GM18505 (cell line): ENCODE results near the gene IFI16.

Source experiments
- ATAC-seq: cut with Tn5 transposase; IDR thresholded peaks from one replicate; pipeline ENCODE4 v1.9.1; 2021; ENCODE audit not compliant: unreplicated experiment
- POLR2A ChIP-seq: IDR thresholded peaks from 4 replicates; pipeline ENCODE4 v1.6.1; 2011; ENCODE audit warnings: borderline replicate concordance; ENCODE audit not compliant: insufficient read depth, insufficient read length; ENCODE audit errors: extremely low read depth

Gene IFI16

DNA sequence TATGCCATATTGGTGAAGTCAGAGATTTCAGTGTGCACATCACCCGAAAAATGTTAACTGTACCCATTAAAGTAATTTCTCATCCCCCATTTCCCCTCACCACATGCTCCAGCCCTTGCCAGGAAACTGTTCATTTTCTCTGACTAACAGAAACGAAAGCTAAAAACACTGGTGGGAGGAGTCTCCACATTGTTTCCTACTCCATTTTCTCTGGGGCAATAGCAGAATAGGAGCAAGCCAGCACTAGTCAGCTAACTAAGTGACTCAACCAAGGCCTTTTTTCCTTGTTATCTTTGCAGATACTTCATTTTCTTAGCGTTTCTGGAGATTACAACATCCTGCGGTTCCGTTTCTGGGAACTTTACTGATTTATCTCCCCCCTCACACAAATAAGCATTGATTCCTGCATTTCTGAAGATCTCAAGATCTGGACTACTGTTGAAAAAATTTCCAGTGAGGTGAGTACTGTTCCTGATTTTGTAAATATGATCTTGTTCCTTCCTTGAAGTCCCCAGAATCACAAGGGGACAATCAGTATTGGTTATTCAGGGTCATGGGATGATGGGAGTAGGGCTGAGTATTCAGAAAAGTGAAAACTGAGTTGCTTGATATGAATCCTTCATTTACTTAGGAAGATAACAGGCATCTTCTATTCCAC lies at the start of gene IFI16:
TSS of gene IFI16 (plus strand) at position 204 of the 658 bp plus-strand sequence. CDS start 4,774 bp downstream, outside the sequence.
- ATAC-seq: peak; percentile 62
- TF ChIP-seq POLR2A: peak; percentile 85

DNA sequence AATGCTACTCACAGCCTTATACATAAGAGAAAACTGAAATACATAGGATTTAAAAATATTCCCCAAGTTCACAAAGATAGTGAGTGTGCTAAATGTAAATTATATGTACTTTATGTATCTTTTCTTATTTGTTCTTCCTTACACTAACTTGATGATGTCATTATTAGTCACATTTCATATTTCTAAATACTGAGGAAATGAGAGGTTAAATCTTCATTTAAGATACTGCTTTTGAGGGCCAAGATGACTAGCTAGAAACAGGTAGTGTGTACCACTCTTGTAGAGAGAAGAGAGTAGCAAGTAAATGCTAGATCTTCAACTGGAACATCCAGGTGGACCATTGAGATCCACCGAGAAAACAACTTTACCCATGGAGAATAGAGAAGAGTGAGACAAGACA lies 48.5 kb upstream of the IFI16 start:
- no peak for TF ChIP-seq POLR2A
- no peak for ATAC-seq

DNA sequence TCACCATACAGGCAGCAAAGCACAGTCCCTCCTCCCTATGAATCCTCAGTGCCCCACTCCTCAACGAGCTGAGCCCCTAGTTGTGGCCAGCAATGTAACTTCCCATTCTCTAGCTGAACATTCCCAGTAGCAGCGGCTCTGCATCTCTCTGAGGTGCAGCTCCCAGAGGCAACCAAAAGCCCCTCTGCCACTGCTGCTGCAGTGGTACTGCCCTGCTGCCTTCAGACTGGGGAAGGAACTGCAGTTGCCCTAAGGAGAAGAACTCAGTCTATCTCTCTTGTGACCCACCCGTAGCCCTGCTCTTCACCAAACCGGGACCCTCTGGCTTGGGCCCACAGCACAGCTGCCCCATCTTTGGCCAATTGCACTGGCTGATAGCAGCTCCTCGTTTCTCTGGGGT lies 46.7 kb upstream of the IFI16 start:
- no peak for ATAC-seq
- TF ChIP-seq POLR2A: no peak

DNA sequence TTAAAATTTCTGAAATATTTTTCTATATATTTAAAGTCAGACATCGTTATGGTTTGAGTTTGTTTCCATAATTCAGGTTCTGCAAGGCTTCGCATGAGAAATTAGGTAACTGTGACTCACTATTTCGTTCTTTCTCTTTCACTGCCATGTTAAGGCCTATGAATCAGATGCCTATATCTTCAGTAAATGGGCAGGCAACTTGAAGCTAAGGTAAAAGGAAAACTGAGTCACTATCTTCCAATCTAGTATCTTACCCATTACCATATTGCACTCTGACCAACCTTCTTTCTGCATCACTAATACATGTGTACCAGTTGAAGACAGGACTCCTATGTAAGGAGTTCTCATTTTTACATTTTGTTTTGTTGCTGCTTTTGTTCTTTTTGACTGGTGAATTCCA lies 40.5 kb upstream of the IFI16 start:
- ATAC-seq: no peak
- TF ChIP-seq POLR2A: no peak

DNA sequence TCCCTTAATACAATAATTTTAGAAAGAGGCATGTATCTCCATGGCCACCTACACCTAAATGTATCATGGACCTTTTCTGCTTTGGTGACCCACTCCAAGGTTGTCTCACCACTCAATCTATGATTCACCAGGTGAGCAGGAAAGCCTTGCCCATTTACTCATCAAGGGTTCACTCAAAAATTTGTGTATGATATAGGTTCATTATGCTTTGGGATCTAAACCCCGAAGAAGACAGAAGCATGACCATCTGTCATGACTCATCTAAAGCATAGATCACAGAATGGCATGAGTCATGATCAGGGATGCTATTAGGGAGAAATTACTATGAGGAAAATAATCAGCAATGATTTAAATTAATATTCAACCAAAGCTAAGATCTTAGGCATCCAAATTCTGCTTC lies 39.9 kb upstream of the IFI16 start:
- ATAC-seq: no peak
- TF ChIP-seq POLR2A: no peak

DNA sequence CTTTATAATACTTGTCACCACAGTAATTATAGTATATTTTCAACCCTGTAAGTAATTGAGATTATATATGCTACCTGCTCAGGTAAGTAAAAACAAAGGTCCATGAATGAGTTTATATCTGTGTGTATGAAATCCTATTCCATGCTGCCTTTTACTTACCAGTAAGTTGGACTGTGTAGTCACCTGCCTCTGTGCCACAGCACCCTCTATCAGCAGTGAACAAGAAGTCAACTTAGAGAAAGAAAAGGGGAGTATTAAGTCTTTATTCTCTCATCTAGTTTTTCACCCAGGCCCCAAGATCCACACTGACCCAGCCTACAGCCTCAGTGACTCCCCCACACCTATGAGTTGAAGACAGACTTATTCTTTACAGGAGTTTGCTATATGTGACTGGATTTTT lies 36.9 kb upstream of the IFI16 start:
- ATAC-seq: no peak
- no peak for TF ChIP-seq POLR2A

DNA sequence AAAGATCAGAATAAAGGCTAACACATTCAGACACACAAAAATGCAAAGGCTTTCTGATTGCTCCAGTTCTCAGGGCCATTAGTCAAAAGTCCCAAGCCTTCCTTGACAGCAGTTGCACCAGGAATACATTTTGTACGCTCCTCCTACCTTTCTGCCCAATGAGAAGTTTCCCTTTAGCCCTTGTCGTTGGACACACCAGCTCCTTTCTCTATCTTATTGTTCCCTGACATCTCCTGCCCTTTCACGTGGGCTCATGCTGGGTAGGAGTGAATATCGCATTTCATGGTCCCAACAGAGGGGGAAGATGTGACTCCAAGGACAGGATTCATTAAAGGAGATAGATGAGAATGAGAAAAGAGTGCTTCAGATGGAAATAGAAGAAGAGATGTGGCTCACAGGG lies 33.5 kb upstream of the IFI16 start:
- ATAC-seq: no peak
- TF ChIP-seq POLR2A: no peak

DNA sequence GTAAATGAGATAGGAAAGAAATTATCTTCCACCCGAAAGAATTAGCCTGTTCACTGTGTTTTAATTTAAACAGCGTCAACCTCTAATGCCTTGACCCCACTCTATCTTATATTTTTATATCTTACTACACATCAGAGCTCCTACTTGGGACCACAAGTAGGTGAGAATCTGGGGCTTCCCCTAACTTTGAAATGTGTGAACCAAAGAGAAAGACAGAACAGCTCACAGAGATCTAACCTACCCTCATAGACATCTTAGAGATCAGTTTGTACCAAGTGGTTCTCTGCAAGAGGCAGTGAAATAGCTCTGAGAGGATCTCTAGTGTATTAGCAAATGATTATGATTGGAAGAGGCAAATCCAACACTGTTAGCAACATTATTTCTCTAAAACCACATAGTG lies 31.0 kb upstream of the IFI16 start:
- no peak for ATAC-seq
- TF ChIP-seq POLR2A: no peak

DNA sequence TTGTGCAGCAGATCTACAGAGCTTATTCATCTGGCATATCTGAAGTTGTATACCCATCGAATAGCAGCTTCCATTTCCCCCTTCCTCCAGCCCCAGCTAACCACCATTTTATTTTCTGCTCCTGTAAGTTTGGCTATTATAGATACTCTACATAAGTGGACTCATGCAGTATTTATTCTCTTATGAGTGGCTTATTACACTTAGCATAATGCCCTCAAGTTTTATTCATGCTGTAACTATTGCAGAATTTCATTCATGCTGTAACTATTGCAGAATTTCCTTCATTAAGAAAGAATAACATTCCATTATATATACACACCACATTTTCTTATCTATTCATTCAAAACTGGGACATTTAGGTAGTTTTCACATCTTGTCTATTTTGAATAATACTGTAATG lies 30.5 kb upstream of the IFI16 start:
- no peak for ATAC-seq
- no peak for TF ChIP-seq POLR2A

DNA sequence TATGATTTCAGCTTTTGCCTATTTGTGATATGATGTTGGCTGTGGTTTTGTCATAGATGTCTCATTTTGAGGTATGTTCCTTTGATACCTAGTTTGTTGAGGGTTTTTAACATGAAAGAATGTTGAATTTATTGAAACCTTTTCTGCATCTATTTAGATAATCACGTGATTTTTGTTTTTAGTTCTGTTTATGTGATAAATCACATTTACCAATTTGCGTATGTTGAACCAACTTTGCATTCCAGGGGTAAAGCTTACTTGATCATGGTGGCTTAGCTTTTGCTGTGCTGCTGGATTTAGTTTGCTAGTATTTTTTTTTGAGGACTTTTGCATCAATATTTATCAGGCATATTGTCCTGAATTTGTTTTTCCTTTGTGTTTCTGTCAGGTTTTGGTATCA lies 26.5 kb upstream of the IFI16 start:
- no peak for TF ChIP-seq POLR2A
- ATAC-seq: no peak

DNA sequence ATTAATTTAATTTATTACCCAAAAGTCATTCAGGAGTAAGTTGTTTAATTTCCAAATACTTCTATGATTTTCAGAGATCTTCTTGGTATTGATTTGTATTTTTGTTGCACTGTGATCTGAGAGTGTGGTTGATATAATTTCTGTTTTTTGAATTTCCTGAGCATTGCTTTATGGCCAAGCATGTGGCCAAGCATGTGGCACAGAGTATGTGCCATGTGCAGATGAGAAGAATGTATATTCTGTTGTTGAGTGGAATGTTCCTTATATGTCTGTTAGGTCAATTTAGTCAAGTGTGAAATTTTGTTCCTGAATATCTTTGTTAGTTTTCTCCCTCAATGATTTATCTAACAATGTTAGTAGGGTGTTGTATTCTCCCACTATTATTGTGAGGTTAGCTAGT lies 25.3 kb upstream of the IFI16 start:
- ATAC-seq: no peak
- no peak for TF ChIP-seq POLR2A

DNA sequence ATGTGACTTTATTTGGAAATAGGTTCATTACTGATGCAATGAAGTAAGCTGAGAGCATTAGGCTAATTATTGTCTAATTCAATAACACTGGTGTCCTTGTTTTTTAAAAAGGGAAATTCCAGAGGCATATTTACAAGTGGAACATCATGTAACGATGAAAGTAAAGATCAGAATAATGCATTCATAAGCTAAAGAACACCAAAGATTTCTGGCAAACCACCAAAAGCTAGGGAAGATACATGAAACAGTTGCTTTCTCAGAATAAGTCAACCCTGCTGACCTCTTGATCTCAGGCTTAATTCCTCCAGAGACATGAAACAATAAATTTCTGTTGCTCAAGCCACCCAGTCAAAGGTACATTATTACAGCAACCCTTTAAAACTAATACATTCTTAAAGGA lies 20.3 kb upstream of the IFI16 start:
- TF ChIP-seq POLR2A: no peak
- no peak for ATAC-seq

DNA sequence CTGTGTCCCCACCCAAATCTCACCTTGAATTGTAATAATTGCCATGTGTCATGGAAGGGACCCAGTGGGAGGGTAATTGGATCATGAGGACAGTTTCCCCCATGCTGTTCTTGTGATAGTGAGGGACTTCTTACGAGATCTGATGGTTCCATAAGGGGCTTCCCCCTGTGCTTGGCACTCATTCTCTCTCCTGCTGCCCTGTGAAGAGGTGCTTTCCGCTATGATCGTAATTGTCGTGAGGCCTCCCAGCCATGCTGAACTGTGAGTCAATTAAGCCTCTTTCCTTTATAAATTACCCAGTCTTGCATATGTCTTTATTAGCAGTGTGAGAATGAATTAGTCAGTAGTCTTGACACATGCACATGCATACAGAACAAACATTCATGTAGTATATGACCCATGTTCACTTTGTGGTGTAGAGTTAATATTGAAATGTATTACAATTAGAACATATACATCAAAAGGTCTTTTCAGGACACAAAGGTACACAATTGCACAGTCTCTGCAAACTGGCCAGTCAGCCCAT lies 16.9 kb upstream of the IFI16 start:
- no peak for TF ChIP-seq POLR2A
- no peak for ATAC-seq

DNA sequence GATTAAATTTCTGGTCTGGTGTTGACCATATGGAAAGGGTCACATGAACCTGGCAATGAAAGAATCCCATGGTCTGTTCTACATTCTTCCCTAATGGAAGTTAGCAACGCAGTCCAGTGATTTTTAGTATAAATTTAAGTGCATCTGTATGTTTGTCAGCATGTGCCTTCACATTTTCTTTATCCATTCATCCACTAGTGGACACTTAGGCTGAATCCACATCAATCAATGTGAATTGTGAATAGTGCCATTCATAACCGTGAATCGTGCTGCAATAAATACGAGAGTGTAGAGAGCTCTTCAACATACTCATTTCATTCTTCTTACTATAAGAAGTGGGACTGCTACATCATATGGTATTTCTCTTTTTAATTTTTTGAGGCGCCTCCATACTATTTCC lies 12.7 kb upstream of the IFI16 start:
- no peak for ATAC-seq
- no peak for TF ChIP-seq POLR2A
